GM23248 (cell line): ENCODE results near the gene TMEM35A. TPM values are rescaled to one million over a fixed set of nuclear protein-coding genes. Genes with fewer than 3 reads are reported as not detected.

ENCODE experiments used
- DNase-seq: peaks from one replicate; pipeline ENCODE4 v3.0.0-alpha.2; 2015
- H2AFZ ChIP-seq: fragments of 200-600 bp; sonication (generic); 2 replicates; pipeline ENCODE4 v1.6.1; 2016; ENCODE audit warnings: antibody characterized with exemption
- H3F3A ChIP-seq: fragments of 200-600 bp; sonication (generic); 2 replicates; pipeline ENCODE4 v1.6.1; 2016; ENCODE audit warnings: mild to moderate bottlenecking, antibody characterized with exemption, mixed run types; ENCODE audit not compliant: insufficient read depth
- H3K27ac ChIP-seq: fragments of 200-600 bp; sonication (generic); 2 replicates; pipeline ENCODE4 v1.5.1; 2016; ENCODE audit warnings: mild to moderate bottlenecking
- H3K27me3 ChIP-seq: fragments of 200-600 bp; sonication (generic); replicated peaks from 2 replicates; pipeline ENCODE4 v1.6.1; 2016; ENCODE audit warnings: mild to moderate bottlenecking; ENCODE audit not compliant: insufficient read depth
- H3K36me3 ChIP-seq: fragments of 200-600 bp; sonication (generic); 2 replicates; pipeline ENCODE4 v1.6.1; 2016; ENCODE audit warnings: low read depth, mild to moderate bottlenecking
- H3K4me1 ChIP-seq: fragments of 200-600 bp; sonication (generic); 2 replicates; pipeline ENCODE4 v1.6.1; 2016; ENCODE audit warnings: mild to moderate bottlenecking; ENCODE audit not compliant: insufficient read depth
- H3K4me2 ChIP-seq: fragments of 200-600 bp; sonication (generic); one replicate; pipeline ENCODE4 v1.6.1; 2016; ENCODE audit warnings: mild to moderate bottlenecking; ENCODE audit not compliant: unreplicated experiment
- H3K4me3 ChIP-seq: fragments of 200-600 bp; sonication (generic); 2 replicates; pipeline ENCODE4 v1.5.1; 2016; ENCODE audit warnings: mild to moderate bottlenecking
- H3K79me2 ChIP-seq: fragments of 200-600 bp; sonication (generic); 2 replicates; pipeline ENCODE4 v1.6.1; 2016; ENCODE audit warnings: mild to moderate bottlenecking; ENCODE audit not compliant: insufficient read depth
- H3K9ac ChIP-seq: fragments of 200-600 bp; sonication (generic); 2 replicates; pipeline ENCODE4 v1.6.1; 2016; ENCODE audit warnings: mild to moderate bottlenecking
- H3K9me2 ChIP-seq: fragments of 200-600 bp; sonication (generic); 2 replicates; pipeline ENCODE4 v1.6.1; 2016; ENCODE audit warnings: mixed run types, mild to moderate bottlenecking, moderate library complexity; ENCODE audit not compliant: insufficient read depth
- H3K9me3 ChIP-seq: fragments of 200-600 bp; sonication (generic); one replicate; pipeline ENCODE4 v1.6.1; 2017; ENCODE audit warnings: low read depth
- H4K20me1 ChIP-seq: fragments of 200-600 bp; sonication (generic); 2 replicates; pipeline ENCODE4 v1.6.0; 2016; ENCODE audit not compliant: insufficient read depth
- EZH2 ChIP-seq: fragments of 200-600 bp; sonication (generic); IDR thresholded peaks from 2 replicates; pipeline ENCODE4 v1.6.1; 2018; ENCODE audit warnings: antibody characterized with exemption, mild to moderate bottlenecking; ENCODE audit not compliant: insufficient read depth, poor library complexity, severe bottlenecking
- EZH2phosphoT487 ChIP-seq: fragments of 200-600 bp; sonication (generic); IDR thresholded peaks from 2 replicates; pipeline ENCODE4 v1.6.1; 2018; ENCODE audit warnings: antibody characterized with exemption, moderate library complexity, mild to moderate bottlenecking, low read depth; ENCODE audit not compliant: insufficient read depth
- WGBS, 2 experiments: methylation state at CpG; one replicate each; pipeline ENCODE4 v1.1.6; 2015 to 2017; ENCODE audit warnings: low lambda C conversion rate in 2 of 2, low coverage in 1 of 2; ENCODE audit errors: missing lambda C conversion rate in 2 of 2; 5-methylcytosine and 5-hydroxymethylcytosine counted together
- in situ Hi-C: fragments of 300-500 bp; cut with MboI; formaldehyde crosslinking; loops from 2 replicates; pipeline ENCODE4 v1.15.0; 2020
- polyA plus RNA-seq: library from polyadenylated mRNA; unstranded; fragments of >200 nt; fragmentation: Nextera tagmentation; extraction: Ambion mirVana; gene quantifications from 2 replicates; pipeline ENCODE4 v1.2.1, GENCODE V29; 2016
- total RNA-seq: library from RNA; depleted of rRNA; stranded (reverse); fragments of >200 nt; shearing (Covaris generic); gene quantifications from 2 replicates; pipeline ENCODE4 v1.2.3, GENCODE V29; 2014

TMEM35A gene
- total and polyA plus RNA-seq, 2 experiments from 2014 or later, result 0.32 to 0.56 TPM

- Histone ChIP-seq H3K9me2 (no peaks in the 10 kb centered on the region), H3K79me2 (no peaks in the 10 kb centered on the region), H3K9me3 (no peaks in the 10 kb centered on the region), H4K20me1 (no peaks in the 10 kb centered on the region), H3K27ac (no peak overlapping the region), H3K9ac (no peak overlapping the region), H3K4me3 (no peak overlapping the region), H3K36me3 (no peaks in the 10 kb centered on the region), H2AFZ (peak overlapping the region; percentile 45; the same call in 1 of the 2 replicates), H3K27me3 (no peaks in the 10 kb centered on the region), H3F3A (no peaks in the 10 kb centered on the region; the same call in 1 of the 2 replicates), H3K4me2 (peak overlapping the region; percentile 48), H3K4me1 (peaks cover 9% of the 10 kb centered on the region)
- peak; percentile 36 for DNase-seq
- TF ChIP-seq EZH2phosphoT487 (no peak), EZH2 (no peak)
- in situ Hi-C loops, result no loop called here
Measured at GRCh38 chrX:101062176-101062575, 16.5 kb upstream of the TMEM35A start.

- H4K20me1 ChIP-seq, result no peaks in the 10 kb centered on the region
- no peak overlapping the region for H3K4me2 ChIP-seq
- H3K27me3 ChIP-seq, result no peaks in the 10 kb centered on the region
- in situ Hi-C loops, result no loop called here
- WGBS, 2 experiments, result 82 to 95% methylated on average over 3 of the region's 3 CpGs
- no peak overlapping the region for H3K27ac ChIP-seq
- no peak overlapping the region for H2AFZ ChIP-seq
- no peak overlapping the region for H3K4me3 ChIP-seq
- no peaks in the 10 kb centered on the region for H3F3A ChIP-seq
- H3K79me2 ChIP-seq, result no peaks in the 10 kb centered on the region
- DNase-seq, result no peak
- no peak overlapping the region for H3K9ac ChIP-seq
- H3K36me3 ChIP-seq, result no peaks in the 10 kb centered on the region
- no peaks in the 10 kb centered on the region for H3K4me1 ChIP-seq
- H3K9me3 ChIP-seq, result no peaks in the 10 kb centered on the region
- no peaks in the 10 kb centered on the region for H3K9me2 ChIP-seq
- TF ChIP-seq EZH2phosphoT487, result no peak
- TF ChIP-seq EZH2, result no peak
Measured at GRCh38 chrX:101071582-101071981, 7.1 kb upstream of the TMEM35A start.

GRCh38 chrX:101079736-101080270 lies 1.1 kb downstream of the TMEM35A start:
- Histone ChIP-seq H3K4me3 (no peak overlapping the region), H3K4me1 (no peaks in the 10 kb centered on the region)
- 47 to 62% methylated on average over 7 to 8 of the region's 8 CpGs for WGBS, 2 experiments

GRCh38 chrX:101080326-101081124 lies 1.8 kb downstream of the TMEM35A start:
- Histone ChIP-seq H3K9ac (no peak overlapping the region), H3K79me2 (no peaks in the 10 kb centered on the region), H3K27ac (no peak overlapping the region), H3K9me2 (no peaks in the 10 kb centered on the region), H3K27me3 (no peaks in the 10 kb centered on the region), H3K4me3 (no peak overlapping the region), H3K4me2 (no peak overlapping the region), H3F3A (no peaks in the 10 kb centered on the region), H3K36me3 (no peaks in the 10 kb centered on the region), H4K20me1 (no peaks in the 10 kb centered on the region), H3K4me1 (no peaks in the 10 kb centered on the region), H3K9me3 (no peaks in the 10 kb centered on the region), H2AFZ (no peak overlapping the region)
- 74 to 77% methylated on average over 3 of the region's 3 CpGs for WGBS, 2 experiments
- in situ Hi-C loops, result no loop called here
- TF ChIP-seq EZH2phosphoT487 (no peak), EZH2 (no peak)
- DNase-seq, result no peak

More at GRCh38 chrX:101079736-101080270, 1.1 kb downstream of the TMEM35A start:
- H3K79me2 ChIP-seq, result no peaks in the 10 kb centered on the region
- no peak for DNase-seq
- H3F3A ChIP-seq, result no peaks in the 10 kb centered on the region
- H3K9me3 ChIP-seq, result no peaks in the 10 kb centered on the region
- TF ChIP-seq EZH2 (no peak), EZH2phosphoT487 (no peak)
- H3K9ac ChIP-seq, result no peak overlapping the region
- H2AFZ ChIP-seq, result no peak overlapping the region
- H3K36me3 ChIP-seq, result no peaks in the 10 kb centered on the region
- H3K27me3 ChIP-seq, result no peaks in the 10 kb centered on the region
- H3K9me2 ChIP-seq, result no peaks in the 10 kb centered on the region
- H3K27ac ChIP-seq, result no peak overlapping the region
- in situ Hi-C loops, result no loop called here
- H3K4me2 ChIP-seq, result no peak overlapping the region
- H4K20me1 ChIP-seq, result no peaks in the 10 kb centered on the region
